Hepatocyte (in vitro differentiated cells): Measurements from ENCODE around the gene MTARC1.

ENCODE experiments used
- CTCF ChIP-seq: fragments of 200-600 bp; sonication (generic); IDR thresholded peaks from 2 replicates; pipeline ENCODE4 v1.5.1; 2016; ENCODE audit warnings: antibody characterized with exemption, mild to moderate bottlenecking; ENCODE audit not compliant: poor library complexity
- EZH2 ChIP-seq: fragments of 200-600 bp; sonication (generic); IDR thresholded peaks from 2 replicates; pipeline ENCODE4 v1.6.1; 2016; ENCODE audit warnings: antibody characterized with exemption, mild to moderate bottlenecking, borderline replicate concordance
- EZH2phosphoT487 ChIP-seq: fragments of 200-600 bp; sonication (generic); IDR thresholded peaks from one replicate; pipeline ENCODE4 v1.6.1; 2018; ENCODE audit warnings: antibody characterized with exemption, mild to moderate bottlenecking, low read depth, moderate library complexity; ENCODE audit not compliant: unreplicated experiment, severe bottlenecking

DNA sequence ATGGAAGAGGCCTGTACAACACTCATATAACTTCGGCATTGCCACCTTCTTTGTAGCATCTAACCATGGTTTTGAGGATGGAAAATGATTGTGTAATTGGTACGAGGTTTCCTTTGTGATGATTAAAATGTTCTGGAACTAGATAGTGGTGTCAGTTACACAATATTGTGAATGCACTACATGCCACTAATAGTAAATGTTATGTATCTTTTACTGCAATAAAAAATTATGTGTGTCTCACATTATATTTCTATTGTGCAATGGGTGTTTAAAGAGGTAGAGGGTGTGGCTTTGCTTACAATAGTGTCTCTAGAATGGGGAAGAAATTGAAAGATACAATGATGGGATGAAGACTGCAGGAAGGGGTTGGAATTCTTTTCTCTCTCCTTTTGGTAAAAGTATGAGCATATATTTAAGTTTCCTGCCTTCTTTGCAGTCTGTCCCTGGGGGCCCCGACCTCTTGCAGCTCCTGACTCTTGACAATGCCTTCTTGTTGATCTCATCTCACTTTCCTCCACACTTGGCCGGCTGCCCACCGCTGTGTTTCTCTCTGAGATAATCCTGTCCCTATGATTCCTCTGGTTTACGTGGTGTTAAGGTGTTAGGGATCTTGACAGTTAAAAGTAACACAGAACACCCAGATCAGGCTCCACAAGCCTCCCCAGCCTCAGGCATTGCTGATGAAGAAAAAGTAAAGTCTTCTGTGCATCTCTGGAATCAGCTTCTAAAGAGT, 39.3 kb downstream of the MTARC1 start:
- no peak for TF ChIP-seq CTCF
- no peak for TF ChIP-seq EZH2phosphoT487
- no peak for TF ChIP-seq EZH2
